HL-60/S4 treated with retinoic acid at 250 ng/mL for 4 days and 3 days (cell line): ENCODE results near the gene TMEM145.

Source experiments
- in situ Hi-C: fragments of 300-500 bp; cut with MboI; formaldehyde crosslinking; loops from 2 replicates; pipeline ENCODE4 v1.7.0; 2022; ENCODE audit warnings: low sequenced_read_pairs

The TMEM145 gene

GRCh38 chr19:42357290-42357689 is 44.2 kb downstream of the TMEM145 start:
- in situ Hi-C loops: no loop called here

- in situ Hi-C loops: no loop called here
Measured at GRCh38 chr19:42360787-42361544, 47.9 kb downstream of the TMEM145 start.

GRCh38 chr19:42361545-42361910 is 48.4 kb downstream of the TMEM145 start:
- in situ Hi-C loops: no loop called here

- in situ Hi-C loops: no loop called here
Measured at GRCh38 chr19:42362342-42362741, 49.2 kb downstream of the TMEM145 start.

- in situ Hi-C loops: no loop called here
Measured at GRCh38 chr19:42362891-42363440, 49.9 kb downstream of the TMEM145 start.

GRCh38 chr19:42363614-42364346 is 50.7 kb downstream of the TMEM145 start:
- in situ Hi-C loops: no loop called here

- in situ Hi-C loops: no loop called here
Measured at GRCh38 chr19:42366673-42367072, 53.6 kb downstream of the TMEM145 start.

- in situ Hi-C loops: no loop called here
Measured at GRCh38 chr19:42367929-42368328, 54.8 kb downstream of the TMEM145 start.

- in situ Hi-C loops: no loop called here
Measured at GRCh38 chr19:42368360-42368759, 55.3 kb downstream of the TMEM145 start.

- in situ Hi-C loops: no loop called here
Measured at GRCh38 chr19:42368765-42369164, 55.7 kb downstream of the TMEM145 start.

GRCh38 chr19:42369433-42370067 is 56.4 kb downstream of the TMEM145 start:
- in situ Hi-C loops: no loop called here

- in situ Hi-C loops: no loop called here
Measured at GRCh38 chr19:42370068-42370520, 57.0 kb downstream of the TMEM145 start.

GRCh38 chr19:42370626-42371175 is 57.6 kb downstream of the TMEM145 start:
- in situ Hi-C loops: no loop called here
